Measurements from ENCODE around the gene TAPT1.

The TAPT1 gene

DNA sequence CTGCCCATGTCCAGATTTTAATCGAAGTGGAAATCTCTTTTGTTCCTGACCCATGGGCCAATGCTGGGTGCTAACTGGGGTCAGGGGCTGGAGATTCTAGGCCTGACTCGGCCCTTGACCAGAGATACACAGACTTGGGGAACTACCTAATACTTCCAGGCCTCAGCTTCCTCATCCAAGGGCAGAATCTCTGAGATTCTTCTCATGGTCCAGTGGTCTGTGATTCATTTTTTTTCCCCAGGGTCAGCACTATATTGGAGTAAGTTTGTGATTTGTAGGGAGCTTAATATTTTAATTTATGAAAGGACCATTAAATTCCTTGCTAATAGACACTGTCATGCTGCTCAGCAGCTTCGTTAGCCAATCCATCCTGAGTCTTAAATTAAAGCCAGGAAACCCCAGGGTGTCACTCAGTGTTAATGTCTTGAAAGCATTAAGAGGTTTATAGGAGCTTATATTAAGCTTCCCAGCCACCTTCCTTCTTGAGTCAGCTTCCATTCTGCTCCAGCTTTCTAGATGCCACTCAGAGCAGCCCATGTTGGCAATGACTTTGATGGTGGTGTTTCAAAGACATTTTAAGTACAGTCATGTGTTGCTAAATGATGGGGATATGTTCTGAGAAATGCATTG lies 115.5 kb downstream of the TAPT1 start:
- no peak for DNase-seq (ENCODE audit: low read depth, low spot score)

All from activated naive CD8-positive, alpha-beta T cell treated with anti-CD3 and anti-CD28 coated beads, Interleukin-2, amount 50 U/mL, for 16 hours (primary cell).